Tibial nerve (tissue), 4 donors: Measurements from ENCODE around the gene PLCB1. TPM values are rescaled to one million over a fixed set of nuclear protein-coding genes. Genes with fewer than 3 reads are reported as not detected.

Experiments
- DNase-seq, 2 donors: peaks; one replicate each; pipeline ENCODE4 v3.0.0-alpha.2; 2019; ENCODE audit warnings: low spot score in 2 of 2
- H3K27ac ChIP-seq, 4 donors: fragments of 200-600 bp; sonication (generic) in 3 of 4; one replicate each; pipeline ENCODE4 v1.5.1; 2017 to 2019; ENCODE audit warnings: mild to moderate bottlenecking in 1 of 4
- H3K27me3 ChIP-seq, 2 donors: fragments of 200-600 bp; sonication (generic) in 1 of 2; one replicate each; pipeline versions ENCODE4 v1.5.1 to v1.6.0; 2017 to 2019
- H3K36me3 ChIP-seq, 3 donors: fragments of 200-600 bp; sonication (generic); one replicate each; pipeline ENCODE4 v1.5.1; 2018 to 2019
- H3K4me1 ChIP-seq, 4 donors: fragments of 200-600 bp; sonication (generic) in 3 of 4; one replicate each; pipeline ENCODE4 v1.5.1; 2017 to 2019
- H3K4me3 ChIP-seq, 4 donors: fragments of 200-600 bp; sonication (generic) in 3 of 4; one replicate each; pipeline ENCODE4 v1.5.1; 2017 to 2019; ENCODE audit warnings: mild to moderate bottlenecking in 1 of 4, moderate library complexity in 1 of 4
- H3K9me3 ChIP-seq, 4 donors: fragments of 200-600 bp; sonication (generic) in 3 of 4; one replicate each; pipeline ENCODE4 v1.5.1; 2017 to 2019
- EP300 ChIP-seq, 2 donors: sonication (generic); formaldehyde crosslinking; IDR thresholded peaks; one replicate each; pipeline ENCODE4 v1.6.1; 2017; ENCODE audit warnings: antibody characterized with exemption in 2 of 2, mild to moderate bottlenecking in 1 of 2
- POLR2A ChIP-seq, 2 donors: fragments of 450-650 bp; IDR thresholded peaks; one replicate each; pipeline ENCODE4 v1.6.1; 2017; ENCODE audit warnings: antibody characterized with exemption in 2 of 2, mild to moderate bottlenecking in 2 of 2, moderate library complexity in 2 of 2
- WGBS, 2 donors: methylation state at CpG; one replicate each; pipeline ENCODE4 v1.1.5; 2018; 5-methylcytosine and 5-hydroxymethylcytosine counted together
- total RNA-seq, 4 donors: library from RNA; depleted of rRNA; stranded (reverse); fragments of >200 nt; gene quantifications; one replicate each; pipeline ENCODE4 v1.1.0, GENCODE V29; 2016
- TF ChIP-seq, protein P1 (sequence below), 5 experiments: fragments of 200-600 bp in 3 of 5; fragments of 450-650 bp in 2 of 5; sonication (generic) in 3 of 5; IDR thresholded peaks; one replicate each; pipeline ENCODE4 v1.5.1; 2016 to 2019; ENCODE audit warnings: antibody characterized with exemption in 5 of 5, mild to moderate bottlenecking in 3 of 5, moderate library complexity in 2 of 5

Gene PLCB1
- total RNA-seq, 4 donors from 2014 or later: 34.7 to 52.8 (median 39.2) TPM

DNA sequence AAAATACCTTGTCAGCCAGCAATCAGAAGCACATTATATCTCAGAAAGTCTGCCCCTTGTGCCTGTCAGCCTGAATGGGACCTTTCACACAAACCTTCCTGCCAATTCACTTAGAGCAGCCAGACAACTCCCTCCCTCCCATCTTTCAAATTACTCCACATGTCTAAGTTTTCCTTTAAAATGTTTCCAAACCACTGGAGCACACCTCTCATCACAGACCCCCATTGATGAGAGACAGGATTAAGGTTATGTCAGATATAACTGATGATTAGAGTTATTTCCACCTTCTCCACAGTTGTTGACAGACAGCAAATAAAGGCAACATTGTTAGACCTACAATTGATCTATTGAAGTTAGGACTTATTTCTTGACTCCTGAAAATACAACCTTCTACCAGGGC is 408.4 kb downstream of the PLCB1 start:
- Histone ChIP-seq H3K4me3 (no peak overlapping the region), H3K4me1 (peaks cover 0 to 8% (median 0%) of the 10 kb centered on the region in 4 donors)
- TF ChIP-seq POLR2A (IDR thresholded peaks at IDR 0.05) (no peak), EP300 (IDR thresholded peaks at IDR 0.05) (no peak)
- TF ChIP-seq, protein P1, sequence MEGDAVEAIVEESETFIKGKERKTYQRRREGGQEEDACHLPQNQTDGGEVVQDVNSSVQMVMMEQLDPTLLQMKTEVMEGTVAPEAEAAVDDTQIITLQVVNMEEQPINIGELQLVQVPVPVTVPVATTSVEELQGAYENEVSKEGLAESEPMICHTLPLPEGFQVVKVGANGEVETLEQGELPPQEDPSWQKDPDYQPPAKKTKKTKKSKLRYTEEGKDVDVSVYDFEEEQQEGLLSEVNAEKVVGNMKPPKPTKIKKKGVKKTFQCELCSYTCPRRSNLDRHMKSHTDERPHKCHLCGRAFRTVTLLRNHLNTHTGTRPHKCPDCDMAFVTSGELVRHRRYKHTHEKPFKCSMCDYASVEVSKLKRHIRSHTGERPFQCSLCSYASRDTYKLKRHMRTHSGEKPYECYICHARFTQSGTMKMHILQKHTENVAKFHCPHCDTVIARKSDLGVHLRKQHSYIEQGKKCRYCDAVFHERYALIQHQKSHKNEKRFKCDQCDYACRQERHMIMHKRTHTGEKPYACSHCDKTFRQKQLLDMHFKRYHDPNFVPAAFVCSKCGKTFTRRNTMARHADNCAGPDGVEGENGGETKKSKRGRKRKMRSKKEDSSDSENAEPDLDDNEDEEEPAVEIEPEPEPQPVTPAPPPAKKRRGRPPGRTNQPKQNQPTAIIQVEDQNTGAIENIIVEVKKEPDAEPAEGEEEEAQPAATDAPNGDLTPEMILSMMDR (IDR thresholded peaks at IDR 0.05): no peak

DNA sequence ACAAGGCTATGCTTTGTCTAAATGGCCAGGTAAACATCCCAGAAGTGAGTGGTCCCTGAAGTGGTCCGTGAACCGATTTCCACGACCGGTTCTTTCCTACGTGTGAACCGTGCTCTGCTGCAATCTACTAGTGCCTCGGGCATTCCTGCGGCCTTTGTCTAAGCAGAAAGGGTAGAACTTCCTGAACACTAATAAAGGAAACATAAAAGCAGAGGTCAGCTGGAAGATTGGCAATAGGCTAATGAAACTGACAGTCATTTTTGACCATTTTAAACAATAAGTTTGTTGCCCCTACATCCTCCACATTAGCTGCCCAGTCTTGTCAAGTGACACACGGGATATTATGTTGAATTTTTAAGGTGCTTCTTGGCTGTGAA is 410.0 kb downstream of the PLCB1 start:
- Histone ChIP-seq H3K9me3 (no peaks in the 10 kb centered on the region), H3K36me3 (no peaks in the 10 kb centered on the region), H3K4me1 (peaks cover 0 to 13% (median 0%) of the 10 kb centered on the region in 4 donors), H3K27ac (no peak overlapping the region), H3K27me3 (no peaks in the 10 kb centered on the region), H3K4me3 (no peak overlapping the region)
- WGBS, 2 donors: 72 to 76% methylated on average over 9 of the region's 9 CpGs
- TF ChIP-seq POLR2A (IDR thresholded peaks at IDR 0.05): no peak
- TF ChIP-seq, protein P1 (IDR thresholded peaks at IDR 0.05): no peak
- no peak for TF ChIP-seq EP300 (IDR thresholded peaks at IDR 0.05)
- no peak for DNase-seq

More for the DNA sequence above, 408.4 kb downstream of the PLCB1 start:
- H3K36me3 ChIP-seq: no peaks in the 10 kb centered on the region
- H3K27ac ChIP-seq: no peak overlapping the region
- H3K27me3 ChIP-seq: no peaks in the 10 kb centered on the region
- DNase-seq: no peak
- H3K9me3 ChIP-seq: no peaks in the 10 kb centered on the region

DNA sequence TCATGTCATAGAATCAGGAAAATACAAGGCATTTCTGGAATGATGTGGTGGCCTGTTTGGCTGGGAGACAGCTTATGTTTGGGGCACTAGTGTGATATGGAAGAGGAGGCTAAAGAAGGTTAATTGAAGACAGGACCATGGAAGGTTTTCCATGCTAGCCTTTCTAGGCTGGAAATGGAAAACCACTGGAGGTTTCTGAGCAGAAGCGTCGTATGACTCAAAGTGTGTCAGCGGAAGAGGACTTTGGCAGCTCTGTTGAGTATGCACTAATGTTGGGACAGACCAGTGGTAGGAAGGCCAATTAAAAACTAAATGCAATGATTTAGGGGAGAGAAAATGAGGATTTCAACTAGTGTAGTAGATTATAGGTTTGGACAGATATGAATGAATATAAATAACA is 413.1 kb downstream of the PLCB1 start:
- peaks cover 0 to 18% (median 0%) of the 10 kb centered on the region in 4 donors for H3K4me1 ChIP-seq

DNA sequence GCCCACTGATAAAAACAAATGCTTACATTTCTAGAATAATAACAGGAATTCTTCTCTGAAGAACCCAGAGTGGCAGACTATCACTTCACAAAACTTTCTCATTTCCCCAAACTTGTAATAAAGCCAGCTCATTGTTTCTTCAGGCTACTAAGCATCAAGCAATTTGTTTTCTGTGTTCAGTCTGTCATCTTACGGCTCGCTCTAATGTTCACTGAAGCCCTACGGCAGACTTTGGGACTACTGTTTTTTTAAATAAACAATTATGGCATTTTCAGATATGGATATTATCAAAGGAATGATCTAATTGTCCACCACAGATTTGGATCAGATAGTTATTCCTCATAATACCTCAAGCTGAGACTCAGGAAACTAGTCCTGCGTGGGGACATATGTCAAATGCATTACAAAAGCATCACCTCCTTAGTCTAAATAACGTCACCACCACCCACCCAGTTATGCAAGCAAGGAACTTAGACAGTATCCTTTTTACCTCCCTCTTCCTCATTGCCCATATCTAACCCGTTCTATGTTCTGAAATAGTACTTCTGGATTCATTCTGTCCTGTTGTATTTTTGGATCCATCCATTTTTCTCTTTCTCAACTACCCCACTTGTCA is 415.1 kb downstream of the PLCB1 start:
- no peaks in the 10 kb centered on the region for H3K9me3 ChIP-seq
- H3K27me3 ChIP-seq: no peaks in the 10 kb centered on the region
- H3K36me3 ChIP-seq: no peaks in the 10 kb centered on the region
- H3K4me3 ChIP-seq: no peak overlapping the region
- WGBS, 2 donors: 38 to 43% methylated on average over 6 of the region's 6 CpGs
- peaks cover 0 to 18% (median 0%) of the 10 kb centered on the region in 4 donors for H3K4me1 ChIP-seq
- DNase-seq: no peak
- TF ChIP-seq, protein P1 (IDR thresholded peaks at IDR 0.05): no peak
- no peak for TF ChIP-seq EP300 (IDR thresholded peaks at IDR 0.05)
- no peak for TF ChIP-seq POLR2A (IDR thresholded peaks at IDR 0.05)
- no peak overlapping the region for H3K27ac ChIP-seq

More for the DNA sequence above, 413.1 kb downstream of the PLCB1 start:
- Histone ChIP-seq H3K9me3 (no peaks in the 10 kb centered on the region), H3K36me3 (no peaks in the 10 kb centered on the region), H3K27me3 (no peaks in the 10 kb centered on the region), H3K4me3 (no peak overlapping the region), H3K27ac (no peak overlapping the region)
- 97 to 99% methylated on average over 3 of the region's 3 CpGs for WGBS, 2 donors
- no peak for DNase-seq
- TF ChIP-seq POLR2A (IDR thresholded peaks at IDR 0.05): no peak
- TF ChIP-seq EP300 (IDR thresholded peaks at IDR 0.05): no peak
- TF ChIP-seq, protein P1 (IDR thresholded peaks at IDR 0.05): no peak

DNA sequence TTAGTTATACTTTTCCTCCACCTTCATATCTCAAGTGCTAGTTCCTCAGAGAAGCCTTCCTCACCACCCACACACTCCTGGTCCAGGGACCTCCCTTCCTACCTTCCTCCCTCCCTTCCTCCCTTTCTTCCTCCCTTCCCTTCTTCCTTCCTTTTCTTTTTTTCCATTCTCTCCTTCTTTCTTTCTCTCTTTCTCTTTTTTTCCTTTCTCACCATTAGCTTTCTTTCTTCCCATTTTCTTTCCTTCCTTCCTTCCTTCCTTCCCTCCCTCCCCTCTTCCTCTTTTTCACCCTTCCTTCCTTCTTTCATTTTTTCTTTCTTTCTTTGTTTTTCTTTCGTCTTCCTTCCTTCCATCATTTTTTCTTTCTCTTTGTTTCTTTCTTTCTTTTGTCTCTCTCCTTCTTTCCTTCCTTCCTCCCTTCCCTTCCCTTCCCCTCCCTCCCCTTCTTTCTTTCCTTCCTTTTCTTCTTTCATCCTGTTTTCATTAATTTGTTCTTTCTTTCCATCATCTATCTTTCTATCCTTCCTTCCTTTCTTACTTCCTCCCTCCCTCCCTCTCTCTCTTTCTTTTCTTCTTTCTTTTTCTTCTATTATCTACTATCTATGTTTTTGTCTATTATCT is 416.0 kb downstream of the PLCB1 start:
- 85 to 93% methylated on average over 1 of the region's 1 CpG for WGBS, 2 donors
- Histone ChIP-seq H3K27me3 (no peaks in the 10 kb centered on the region), H3K4me1 (peaks cover 0 to 10% (median 0%) of the 10 kb centered on the region in 4 donors), H3K4me3 (no peak overlapping the region), H3K27ac (no peak overlapping the region), H3K36me3 (no peaks in the 10 kb centered on the region), H3K9me3 (no peaks in the 10 kb centered on the region)
- TF ChIP-seq POLR2A (IDR thresholded peaks at IDR 0.05) (no peak), EP300 (IDR thresholded peaks at IDR 0.05) (no peak)
- TF ChIP-seq, protein P1 (IDR thresholded peaks at IDR 0.05): no peak
- DNase-seq: no peak
